HUES6 (cell line): ENCODE measurements around the gene WIPF2.
"Not testable (repeated sequence)": the region's sequence is repeated elsewhere in the genome, so short reads cannot be mapped to it uniquely, and the experiment has no call there.

Source experiments
- H3K27ac ChIP-seq: 2 replicates; pipeline ENCODE4 v1.7.0; 2013; ENCODE audit warnings: low read depth, mild to moderate bottlenecking, low read length, inconsistent platforms
- H3K27me3 ChIP-seq: 2 replicates; pipeline ENCODE4 v1.6.1; 2013; ENCODE audit warnings: low read length; ENCODE audit not compliant: control insufficient read depth, insufficient read depth
- H3K36me3 ChIP-seq: 2 replicates; pipeline ENCODE4 v1.6.1; 2013; ENCODE audit warnings: low read length; ENCODE audit not compliant: control insufficient read depth, insufficient read depth
- H3K4me1 ChIP-seq: 2 replicates; pipeline ENCODE4 v1.6.1; 2013; ENCODE audit warnings: low read length; ENCODE audit not compliant: control insufficient read depth, insufficient read depth
- H3K4me3 ChIP-seq: 2 replicates; pipeline ENCODE4 v1.5.1; 2013; ENCODE audit warnings: low read depth, low read length
- H3K9ac ChIP-seq: one replicate; pipeline ENCODE4 v1.6.1; 2013; ENCODE audit warnings: mild to moderate bottlenecking, low read length
- H3K9me3 ChIP-seq: 2 replicates; pipeline ENCODE4 v1.6.1; 2013; ENCODE audit warnings: low read depth, low read length; ENCODE audit not compliant: control insufficient read depth, insufficient read depth

Gene WIPF2

GRCh38 chr17:40224718-40225550 lies 5.8 kb downstream of the WIPF2 start:
- Histone ChIP-seq H3K9me3 (no peaks in the 10 kb centered on the region), H3K4me3 (no peak overlapping the region), H3K9ac (no peak overlapping the region), H3K36me3 (no peaks in the 10 kb centered on the region), H3K4me1 (no peaks in the 10 kb centered on the region; the same call in 1 of the 2 replicates), H3K27ac (no peak overlapping the region), H3K27me3 (no peaks in the 10 kb centered on the region)

GRCh38 chr17:40229146-40229545 lies 10.0 kb downstream of the WIPF2 start:
- not testable (repeated sequence) for H3K4me1 ChIP-seq, H3K9me3 ChIP-seq, H3K27ac ChIP-seq, H3K36me3 ChIP-seq, H3K4me3 ChIP-seq, H3K27me3 ChIP-seq, H3K9ac ChIP-seq

- no peaks in the 10 kb centered on the region for H3K9me3 ChIP-seq
- no peak overlapping the region for H3K27ac ChIP-seq
- H3K4me1 ChIP-seq, result no peaks in the 10 kb centered on the region
- H3K4me3 ChIP-seq, result no peak overlapping the region
- H3K9ac ChIP-seq, result no peak overlapping the region
- no peaks in the 10 kb centered on the region for H3K27me3 ChIP-seq
- H3K36me3 ChIP-seq, result peaks cover 10% of the 10 kb centered on the region; the same call in 1 of the 2 replicates
Observed at GRCh38 chr17:40230670-40231069, 11.6 kb downstream of the WIPF2 start.

- H3K9ac ChIP-seq, H3K36me3 ChIP-seq, H3K27me3 ChIP-seq: not testable (repeated sequence)
Observed at GRCh38 chr17:40231928-40232327, 12.8 kb downstream of the WIPF2 start.

GRCh38 chr17:40241252-40241834 lies 22.2 kb downstream of the WIPF2 start:
- no peak overlapping the region for H3K27ac ChIP-seq
- H3K9ac ChIP-seq, result no peak overlapping the region
- no peaks in the 10 kb centered on the region for H3K4me1 ChIP-seq
- H3K36me3 ChIP-seq, result no peaks in the 10 kb centered on the region
- H3K9me3 ChIP-seq, result no peaks in the 10 kb centered on the region
- no peak overlapping the region for H3K4me3 ChIP-seq
- no peaks in the 10 kb centered on the region for H3K27me3 ChIP-seq

More at GRCh38 chr17:40231928-40232327, 12.8 kb downstream of the WIPF2 start:
- not testable (repeated sequence) for H3K9me3 ChIP-seq, H3K4me1 ChIP-seq, H3K27ac ChIP-seq, H3K4me3 ChIP-seq

GRCh38 chr17:40242774-40243173 lies 23.7 kb downstream of the WIPF2 start:
- Histone ChIP-seq H3K27me3 (no peaks in the 10 kb centered on the region), H3K9me3 (no peaks in the 10 kb centered on the region), H3K4me3 (no peak overlapping the region), H3K4me1 (no peaks in the 10 kb centered on the region), H3K36me3 (no peaks in the 10 kb centered on the region), H3K27ac (no peak overlapping the region), H3K9ac (no peak overlapping the region)

- Histone ChIP-seq H3K4me1 (no peaks in the 10 kb centered on the region), H3K27me3 (no peaks in the 10 kb centered on the region), H3K27ac (no peak overlapping the region), H3K9ac (no peak overlapping the region), H3K4me3 (no peak overlapping the region), H3K9me3 (no peaks in the 10 kb centered on the region), H3K36me3 (no peaks in the 10 kb centered on the region)
Observed at GRCh38 chr17:40243761-40244160, 24.7 kb downstream of the WIPF2 start.

- Histone ChIP-seq H3K4me1 (no peaks in the 10 kb centered on the region), H3K27ac (no peak overlapping the region), H3K4me3 (no peak overlapping the region), H3K9ac (no peak overlapping the region), H3K36me3 (no peaks in the 10 kb centered on the region), H3K27me3 (no peaks in the 10 kb centered on the region), H3K9me3 (no peaks in the 10 kb centered on the region)
Observed at GRCh38 chr17:40244255-40244654, 25.2 kb downstream of the WIPF2 start.

GRCh38 chr17:40247926-40248495 lies 28.9 kb downstream of the WIPF2 start:
- no peaks in the 10 kb centered on the region for H3K27me3 ChIP-seq
- H3K4me1 ChIP-seq, result no peaks in the 10 kb centered on the region
- H3K36me3 ChIP-seq, result no peaks in the 10 kb centered on the region
- no peak overlapping the region for H3K9ac ChIP-seq
- no peak overlapping the region for H3K4me3 ChIP-seq
- no peak overlapping the region for H3K27ac ChIP-seq
- no peaks in the 10 kb centered on the region for H3K9me3 ChIP-seq

GRCh38 chr17:40248507-40248906 lies 29.4 kb downstream of the WIPF2 start:
- Histone ChIP-seq H3K4me1 (no peaks in the 10 kb centered on the region), H3K27ac (no peak overlapping the region), H3K36me3 (no peaks in the 10 kb centered on the region), H3K4me3 (no peak overlapping the region), H3K9ac (no peak overlapping the region), H3K9me3 (no peaks in the 10 kb centered on the region), H3K27me3 (no peaks in the 10 kb centered on the region)

GRCh38 chr17:40251576-40251975 lies 32.5 kb downstream of the WIPF2 start:
- Histone ChIP-seq H3K36me3 (peaks cover 5% of the 10 kb centered on the region; the same call in 1 of the 2 replicates), H3K27me3 (no peaks in the 10 kb centered on the region), H3K4me1 (no peaks in the 10 kb centered on the region), H3K4me3 (no peak overlapping the region), H3K27ac (no peak overlapping the region), H3K9ac (no peak overlapping the region), H3K9me3 (no peaks in the 10 kb centered on the region)
